Measurements from ENCODE around the gene TSHZ2.

The TSHZ2 gene

GRCh38 chr20:53208110-53208832 is 236.1 kb downstream of the TSHZ2 start:
- no peaks in the 10 kb centered on the region for H3K79me1 ChIP-seq (replicated peaks; ENCODE audit: low read length, poor library complexity, severe bottlenecking)
- no peaks in the 10 kb centered on the region for H3K4me1 ChIP-seq (ENCODE audit: control insufficient read depth, insufficient read depth, low read depth, low read length)
- no peak overlapping the region for H3K23ac ChIP-seq (ENCODE audit: low read length in 2 of 2)
- H3K27me3 ChIP-seq (ENCODE audit: control insufficient read depth in 1 of 2, insufficient read depth in 1 of 2, low read length in 2 of 2) = no peaks in the 10 kb centered on the region
- no peak overlapping the region for H3K9ac ChIP-seq (ENCODE audit: low read length)
- H3K4ac ChIP-seq (ENCODE audit: low read depth in 1 of 2, low read length in 2 of 2) = no peak overlapping the region
- H3K36me3 ChIP-seq (ENCODE audit: control insufficient read depth in 1 of 2, insufficient read depth in 2 of 2, low read depth in 1 of 2, low read length in 2 of 2) = no peaks in the 10 kb centered on the region
- no peak overlapping the region for H3K4me3 ChIP-seq (ENCODE audit: insufficient read depth in 1 of 2, low read depth in 1 of 2, low read length in 2 of 2)
- no peak overlapping the region for H4K91ac ChIP-seq (ENCODE audit: low read length)
- no peak overlapping the region for H2BK120ac ChIP-seq (ENCODE audit: low read depth, low read length)
- WGBS = 84% methylated on average over 11 of the region's 11 CpGs
- no peak overlapping the region for H2AFZ ChIP-seq (ENCODE audit: low read depth, low read length)
- no peak overlapping the region for H3K18ac ChIP-seq (ENCODE audit: low read depth in 1 of 2, low read length in 2 of 2)
- H2AK5ac ChIP-seq (ENCODE audit: low read length, severe bottlenecking) = no peak overlapping the region
- no peak overlapping the region for H4K8ac ChIP-seq (ENCODE audit: low read length)
- no peak overlapping the region for H3K4me2 ChIP-seq (ENCODE audit: low read length, poor library complexity, severe bottlenecking)
- H2BK12ac ChIP-seq (ENCODE audit: low read length in 2 of 2) = no peak overlapping the region
- no peak overlapping the region for H2BK15ac ChIP-seq (ENCODE audit: low read depth, poor library complexity, severe bottlenecking)
- no peaks in the 10 kb centered on the region for H3K9me3 ChIP-seq (ENCODE audit: control insufficient read depth, low read length)
- H2BK5ac ChIP-seq (ENCODE audit: low read depth, low read length, poor library complexity, severe bottlenecking) = no peak overlapping the region
- DNase-seq = no peak
- no peak overlapping the region for H3K27ac ChIP-seq (ENCODE audit: low read length, poor library complexity, severe bottlenecking)
- no peak overlapping the region for H3K14ac ChIP-seq (ENCODE audit: low read length in 2 of 2)

- no peak overlapping the region for H3K18ac ChIP-seq (ENCODE audit: low read depth in 1 of 2, low read length in 2 of 2)
- 82% methylated on average over 13 of the region's 13 CpGs for WGBS
Measured at GRCh38 chr20:53210041-53210440, 237.9 kb downstream of the TSHZ2 start.

GRCh38 chr20:53210931-53211330 is 238.8 kb downstream of the TSHZ2 start:
- Histone ChIP-seq H3K4me1 (ENCODE audit: control insufficient read depth, insufficient read depth, low read depth, low read length) (no peaks in the 10 kb centered on the region), H3K23ac (ENCODE audit: low read length in 2 of 2) (no peak overlapping the region), H3K4ac (ENCODE audit: low read depth in 1 of 2, low read length in 2 of 2) (no peak overlapping the region), H3K79me1 (replicated peaks; ENCODE audit: low read length, poor library complexity, severe bottlenecking) (no peaks in the 10 kb centered on the region), H2BK5ac (ENCODE audit: low read depth, low read length, poor library complexity, severe bottlenecking) (no peak overlapping the region), H3K4me2 (ENCODE audit: low read length, poor library complexity, severe bottlenecking) (no peak overlapping the region), H3K18ac (ENCODE audit: low read depth in 1 of 2, low read length in 2 of 2) (no peak overlapping the region), H3K9ac (ENCODE audit: low read length) (no peak overlapping the region), H3K27me3 (ENCODE audit: control insufficient read depth in 1 of 2, insufficient read depth in 1 of 2, low read length in 2 of 2) (no peaks in the 10 kb centered on the region), H4K91ac (ENCODE audit: low read length) (no peak overlapping the region), H2AFZ (ENCODE audit: low read depth, low read length) (no peak overlapping the region), H3K27ac (ENCODE audit: low read length, poor library complexity, severe bottlenecking) (no peak overlapping the region), H3K4me3 (ENCODE audit: insufficient read depth in 1 of 2, low read depth in 1 of 2, low read length in 2 of 2) (no peak overlapping the region), H2BK120ac (ENCODE audit: low read depth, low read length) (no peak overlapping the region), H2AK5ac (ENCODE audit: low read length, severe bottlenecking) (no peak overlapping the region), H2BK12ac (ENCODE audit: low read length in 2 of 2) (no peak overlapping the region), H3K9me3 (ENCODE audit: control insufficient read depth, low read length) (no peaks in the 10 kb centered on the region), H3K36me3 (ENCODE audit: control insufficient read depth in 1 of 2, insufficient read depth in 2 of 2, low read depth in 1 of 2, low read length in 2 of 2) (no peaks in the 10 kb centered on the region), H2BK15ac (ENCODE audit: low read depth, poor library complexity, severe bottlenecking) (no peak overlapping the region), H4K8ac (ENCODE audit: low read length) (no peak overlapping the region), H3K14ac (ENCODE audit: low read length in 2 of 2) (no peak overlapping the region)
- no peak for DNase-seq
- 100% methylated on average over 3 of the region's 3 CpGs for WGBS

More at GRCh38 chr20:53210041-53210440, 237.9 kb downstream of the TSHZ2 start:
- no peak overlapping the region for H2AK5ac ChIP-seq (ENCODE audit: low read length, severe bottlenecking)
- no peak overlapping the region for H3K27ac ChIP-seq (ENCODE audit: low read length, poor library complexity, severe bottlenecking)
- no peaks in the 10 kb centered on the region for H3K79me1 ChIP-seq (replicated peaks; ENCODE audit: low read length, poor library complexity, severe bottlenecking)
- no peak overlapping the region for H3K23ac ChIP-seq (ENCODE audit: low read length in 2 of 2)
- H3K4ac ChIP-seq (ENCODE audit: low read depth in 1 of 2, low read length in 2 of 2) = no peak overlapping the region
- H3K9me3 ChIP-seq (ENCODE audit: control insufficient read depth, low read length) = no peaks in the 10 kb centered on the region
- H3K4me2 ChIP-seq (ENCODE audit: low read length, poor library complexity, severe bottlenecking) = no peak overlapping the region
- no peaks in the 10 kb centered on the region for H3K36me3 ChIP-seq (ENCODE audit: control insufficient read depth in 1 of 2, insufficient read depth in 2 of 2, low read depth in 1 of 2, low read length in 2 of 2)
- H3K4me1 ChIP-seq (ENCODE audit: control insufficient read depth, insufficient read depth, low read depth, low read length) = no peaks in the 10 kb centered on the region
- H4K91ac ChIP-seq (ENCODE audit: low read length) = no peak overlapping the region
- no peak overlapping the region for H3K4me3 ChIP-seq (ENCODE audit: insufficient read depth in 1 of 2, low read depth in 1 of 2, low read length in 2 of 2)
- no peak overlapping the region for H3K9ac ChIP-seq (ENCODE audit: low read length)
- no peak overlapping the region for H2BK15ac ChIP-seq (ENCODE audit: low read depth, poor library complexity, severe bottlenecking)
- H2BK120ac ChIP-seq (ENCODE audit: low read depth, low read length) = no peak overlapping the region
- no peak overlapping the region for H2BK5ac ChIP-seq (ENCODE audit: low read depth, low read length, poor library complexity, severe bottlenecking)
- no peak for DNase-seq
- H3K27me3 ChIP-seq (ENCODE audit: control insufficient read depth in 1 of 2, insufficient read depth in 1 of 2, low read length in 2 of 2) = no peaks in the 10 kb centered on the region
- H3K14ac ChIP-seq (ENCODE audit: low read length in 2 of 2) = no peak overlapping the region
- no peak overlapping the region for H2AFZ ChIP-seq (ENCODE audit: low read depth, low read length)
- H4K8ac ChIP-seq (ENCODE audit: low read length) = peak overlapping the region; percentile 32
- no peak overlapping the region for H2BK12ac ChIP-seq (ENCODE audit: low read length in 2 of 2)

GRCh38 chr20:53212018-53212417 is 239.9 kb downstream of the TSHZ2 start:
- no peak overlapping the region for H3K18ac ChIP-seq (ENCODE audit: low read depth in 1 of 2, low read length in 2 of 2)
- no peaks in the 10 kb centered on the region for H3K27me3 ChIP-seq (ENCODE audit: control insufficient read depth in 1 of 2, insufficient read depth in 1 of 2, low read length in 2 of 2)
- WGBS = 90% methylated on average over 5 of the region's 5 CpGs
- H3K4ac ChIP-seq (ENCODE audit: low read depth in 1 of 2, low read length in 2 of 2) = no peak overlapping the region
- H2BK15ac ChIP-seq (ENCODE audit: low read depth, poor library complexity, severe bottlenecking) = no peak overlapping the region
- H3K4me2 ChIP-seq (ENCODE audit: low read length, poor library complexity, severe bottlenecking) = no peak overlapping the region
- no peak overlapping the region for H2BK120ac ChIP-seq (ENCODE audit: low read depth, low read length)
- H3K4me3 ChIP-seq (ENCODE audit: insufficient read depth in 1 of 2, low read depth in 1 of 2, low read length in 2 of 2) = no peak overlapping the region
- H3K14ac ChIP-seq (ENCODE audit: low read length in 2 of 2) = no peak overlapping the region
- H2AK5ac ChIP-seq (ENCODE audit: low read length, severe bottlenecking) = no peak overlapping the region
- no peaks in the 10 kb centered on the region for H3K36me3 ChIP-seq (ENCODE audit: control insufficient read depth in 1 of 2, insufficient read depth in 2 of 2, low read depth in 1 of 2, low read length in 2 of 2)
- no peak overlapping the region for H3K9ac ChIP-seq (ENCODE audit: low read length)
- no peak overlapping the region for H2AFZ ChIP-seq (ENCODE audit: low read depth, low read length)
- H3K79me1 ChIP-seq (replicated peaks; ENCODE audit: low read length, poor library complexity, severe bottlenecking) = no peaks in the 10 kb centered on the region
- no peak overlapping the region for H2BK12ac ChIP-seq (ENCODE audit: low read length in 2 of 2)
- no peak overlapping the region for H4K8ac ChIP-seq (ENCODE audit: low read length)
- no peak overlapping the region for H4K91ac ChIP-seq (ENCODE audit: low read length)
- H3K4me1 ChIP-seq (ENCODE audit: control insufficient read depth, insufficient read depth, low read depth, low read length) = no peaks in the 10 kb centered on the region
- H2BK5ac ChIP-seq (ENCODE audit: low read depth, low read length, poor library complexity, severe bottlenecking) = no peak overlapping the region
- DNase-seq = no peak
- no peak overlapping the region for H3K27ac ChIP-seq (ENCODE audit: low read length, poor library complexity, severe bottlenecking)
- no peaks in the 10 kb centered on the region for H3K9me3 ChIP-seq (ENCODE audit: control insufficient read depth, low read length)
- no peak overlapping the region for H3K23ac ChIP-seq (ENCODE audit: low read length in 2 of 2)

All from mesenchymal stem cell (in vitro differentiated cells and primary cell).